Memory B cell (primary cell): ENCODE data around the gene PARP3.

Experiments used
- ATAC-seq: fragments of 150-1000 bp; cut with Tn5 transposase; 2 replicates; pipeline ENCODE4 v1.10.0; 2021; ENCODE audit warnings: low read depth, mild to moderate bottlenecking, moderate library complexity
- DNase-seq, 2 donors: peaks; one replicate each; pipeline ENCODE4 v3.0.0; 2022; ENCODE audit warnings: low spot score in 2 of 2
- H3K27ac Mint-ChIP-seq: one replicate; pipeline ENCODE4 v1.8.0; 2022; ENCODE audit warnings: mild to moderate bottlenecking, moderate library complexity, mixed read lengths
- H3K27me3 Mint-ChIP-seq: one replicate; pipeline ENCODE4 v1.8.0; 2022; ENCODE audit warnings: mixed read lengths
- H3K36me3 Mint-ChIP-seq: one replicate; pipeline ENCODE4 v1.8.0; 2022; ENCODE audit warnings: mild to moderate bottlenecking, mixed read lengths
- H3K4me1 Mint-ChIP-seq: one replicate; pipeline ENCODE4 v1.8.0; 2022; ENCODE audit warnings: mixed read lengths
- H3K4me3 Mint-ChIP-seq: one replicate; pipeline ENCODE4 v1.8.0; 2022; ENCODE audit warnings: mild to moderate bottlenecking, moderate library complexity, mixed read lengths
- H3K9me3 Mint-ChIP-seq: one replicate; pipeline ENCODE4 v1.8.0; 2022; ENCODE audit warnings: mixed read lengths

PARP3 gene

DNA sequence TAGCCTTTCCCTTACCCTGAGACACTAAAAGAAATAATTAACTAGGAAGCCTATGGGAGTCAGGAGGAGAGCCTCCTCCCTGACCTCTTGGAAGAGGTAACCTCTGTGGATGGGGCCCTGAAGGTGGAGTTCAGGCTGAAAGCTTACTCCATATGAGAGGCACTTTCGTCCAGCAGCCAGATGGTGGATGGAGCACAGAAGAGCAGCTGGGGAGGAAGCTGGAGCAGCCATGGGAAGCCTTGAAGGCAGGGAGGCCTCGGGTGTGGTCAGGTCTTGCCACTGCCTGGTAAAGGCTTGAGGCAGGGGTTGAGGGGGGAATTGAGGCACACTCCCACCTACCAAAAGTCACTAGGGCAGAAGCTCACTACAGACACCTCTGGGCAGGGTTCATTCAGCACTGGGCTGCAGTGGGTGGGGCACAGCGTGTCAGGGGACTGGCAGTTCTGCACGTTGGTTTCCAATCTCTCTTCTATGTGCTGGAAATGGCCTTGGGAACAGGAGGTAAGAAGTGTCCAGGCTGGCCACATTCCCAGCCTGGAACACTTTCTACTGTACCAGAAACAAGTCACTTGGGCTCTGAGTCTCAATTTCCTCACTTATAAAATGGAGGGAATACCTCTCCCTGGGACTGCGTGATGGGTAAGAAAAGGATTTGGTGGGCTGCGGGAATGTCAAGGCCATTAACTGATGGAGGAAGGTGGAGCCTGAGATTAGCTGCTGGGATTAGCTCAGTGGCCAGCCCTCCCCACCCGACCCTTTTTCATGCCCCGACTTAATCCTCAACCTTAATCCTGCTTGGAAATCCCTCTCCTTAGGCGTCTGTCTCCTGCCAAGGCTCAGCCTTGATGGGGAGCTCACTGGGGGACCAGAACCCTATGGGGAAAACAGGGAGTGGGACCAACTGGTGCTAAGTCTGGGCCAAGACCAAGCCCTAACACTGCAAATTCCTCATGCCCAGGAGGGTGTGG is 19.7 kb downstream of the PARP3 start:
- DNase-seq (no peak), ATAC-seq (no peak)
- no peaks in the 10 kb centered on the region for H3K27me3 Mint-ChIP-seq
- H3K4me3 Mint-ChIP-seq: no peak overlapping the region
- H3K9me3 Mint-ChIP-seq: no peaks in the 10 kb centered on the region
- peaks cover 13% of the 10 kb centered on the region for H3K4me1 Mint-ChIP-seq
- peaks cover 6% of the 10 kb centered on the region for H3K36me3 Mint-ChIP-seq
- no peak overlapping the region for H3K27ac Mint-ChIP-seq

DNA sequence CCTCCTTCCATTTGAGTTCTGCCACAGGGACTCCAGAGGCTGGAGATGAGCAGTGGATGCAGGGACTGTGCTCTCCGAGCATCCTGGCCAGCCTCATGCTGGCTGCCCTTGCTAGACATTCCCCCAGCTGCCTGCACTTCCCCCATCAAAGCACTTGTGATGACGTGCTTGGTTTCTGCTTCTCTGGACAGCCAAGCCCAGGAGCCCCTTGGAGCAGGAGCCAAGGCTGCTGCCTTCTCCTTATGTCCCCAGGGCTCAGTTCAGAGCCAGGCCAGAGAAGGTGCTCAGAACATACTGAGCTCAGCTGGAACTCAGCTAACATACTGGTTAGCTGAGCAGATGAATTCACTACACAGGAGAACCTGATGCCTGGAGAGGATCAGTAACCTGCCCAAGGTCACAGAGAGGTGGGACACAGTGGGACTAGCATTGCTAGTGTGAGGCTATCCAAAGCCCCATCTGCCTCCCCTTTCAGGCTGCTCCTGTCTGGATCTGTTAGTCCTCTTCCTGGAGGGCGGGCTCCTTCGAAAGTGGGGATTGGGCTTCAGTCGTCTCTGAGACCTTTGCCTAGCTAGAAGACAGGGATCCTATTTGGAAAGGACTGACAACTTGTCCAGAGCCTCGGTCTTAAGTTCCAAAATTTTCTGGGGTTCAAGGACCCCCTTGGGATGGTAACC is 20.8 kb downstream of the PARP3 start:
- peaks cover 5% of the 10 kb centered on the region for H3K36me3 Mint-ChIP-seq
- DNase-seq (no peak), ATAC-seq (no peak)
- no peaks in the 10 kb centered on the region for H3K27me3 Mint-ChIP-seq
- H3K4me1 Mint-ChIP-seq: peaks cover 16% of the 10 kb centered on the region
- H3K9me3 Mint-ChIP-seq: no peaks in the 10 kb centered on the region
- no peak overlapping the region for H3K27ac Mint-ChIP-seq
- no peak overlapping the region for H3K4me3 Mint-ChIP-seq

DNA sequence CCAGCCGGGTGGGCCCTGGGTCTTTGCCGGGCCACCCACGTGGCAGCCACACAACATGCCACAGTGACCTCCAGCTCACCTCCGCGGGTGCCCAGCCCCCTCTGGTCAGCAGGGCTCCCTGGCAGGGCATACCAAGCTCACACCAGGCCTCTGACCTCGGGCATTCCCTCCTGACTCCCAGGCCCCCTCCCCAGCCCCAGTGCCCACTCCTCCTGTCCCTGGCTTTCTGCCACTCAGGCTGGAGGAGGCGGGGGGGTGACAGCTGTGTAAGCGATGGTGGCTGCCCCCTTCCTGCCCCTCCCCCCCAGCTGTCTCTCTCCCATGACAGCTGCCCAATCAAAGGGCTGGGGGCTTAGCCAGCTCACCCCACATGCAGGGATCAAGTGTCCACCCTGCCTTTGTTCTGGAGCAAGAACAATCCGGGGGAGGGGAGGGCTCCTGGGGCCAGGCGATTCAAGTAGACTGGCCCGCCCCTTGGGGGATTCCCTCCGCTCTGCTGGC is 21.8 kb downstream of the PARP3 start:
- no peak for DNase-seq
- no peaks in the 10 kb centered on the region for H3K9me3 Mint-ChIP-seq
- H3K4me3 Mint-ChIP-seq: no peak overlapping the region
- ATAC-seq: no peak
- H3K27me3 Mint-ChIP-seq: no peaks in the 10 kb centered on the region
- H3K4me1 Mint-ChIP-seq: peaks cover 20% of the 10 kb centered on the region
- no peak overlapping the region for H3K27ac Mint-ChIP-seq
- peaks cover 2% of the 10 kb centered on the region for H3K36me3 Mint-ChIP-seq

DNA sequence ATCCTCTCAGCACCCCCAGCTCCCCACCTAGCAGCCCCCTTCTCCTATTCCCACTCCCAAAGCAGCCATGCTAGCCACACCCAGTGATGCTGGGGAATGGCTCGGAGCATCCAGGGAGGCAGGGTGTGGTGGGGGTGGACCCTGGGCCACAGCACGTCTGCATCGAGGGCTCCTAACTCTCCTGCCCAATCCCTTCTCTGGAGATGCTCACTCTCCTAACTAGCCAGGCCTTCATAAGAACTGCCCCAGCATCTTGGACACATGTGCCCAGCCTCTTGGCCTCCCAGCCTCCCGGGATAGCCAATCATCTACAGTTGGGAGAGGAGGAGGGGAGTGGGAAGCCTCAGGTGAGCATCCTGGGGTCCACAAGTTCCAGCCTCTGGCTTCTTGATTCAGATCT is 22.4 kb downstream of the PARP3 start:
- Mint-ChIP-seq H3K27me3 (no peaks in the 10 kb centered on the region), H3K36me3 (no peaks in the 10 kb centered on the region), H3K4me3 (no peak overlapping the region), H3K27ac (no peak overlapping the region), H3K4me1 (peaks cover 22% of the 10 kb centered on the region), H3K9me3 (no peaks in the 10 kb centered on the region)
- ATAC-seq: no peak
- no peak for DNase-seq

DNA sequence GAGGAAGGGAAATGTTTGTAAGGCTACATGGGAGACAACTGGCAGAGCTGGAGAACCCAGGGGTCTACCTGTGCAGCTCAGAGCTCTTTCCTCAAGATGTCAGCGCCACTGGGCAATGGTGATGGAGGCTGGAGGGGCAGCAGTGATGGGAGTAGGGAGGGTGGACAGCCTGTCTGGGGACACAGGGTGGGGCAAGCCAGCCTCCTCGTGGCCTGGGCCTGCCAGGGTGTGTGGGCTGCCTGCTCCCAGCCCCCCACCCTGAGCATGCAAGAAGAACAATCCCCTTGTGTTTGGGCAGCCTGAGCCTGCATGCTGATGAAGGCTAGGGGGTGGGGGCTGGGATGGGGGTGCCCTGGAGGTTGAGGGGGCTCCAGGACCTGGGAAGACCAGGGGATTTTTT is 23.9 kb downstream of the PARP3 start:
- no peaks in the 10 kb centered on the region for H3K36me3 Mint-ChIP-seq
- DNase-seq (no peak), ATAC-seq (no peak)
- peak overlapping the region; percentile 50 for H3K27ac Mint-ChIP-seq
- H3K4me3 Mint-ChIP-seq: peak overlapping the region; percentile 86
- H3K9me3 Mint-ChIP-seq: no peaks in the 10 kb centered on the region
- peaks cover 22% of the 10 kb centered on the region for H3K4me1 Mint-ChIP-seq
- H3K27me3 Mint-ChIP-seq: no peaks in the 10 kb centered on the region

DNA sequence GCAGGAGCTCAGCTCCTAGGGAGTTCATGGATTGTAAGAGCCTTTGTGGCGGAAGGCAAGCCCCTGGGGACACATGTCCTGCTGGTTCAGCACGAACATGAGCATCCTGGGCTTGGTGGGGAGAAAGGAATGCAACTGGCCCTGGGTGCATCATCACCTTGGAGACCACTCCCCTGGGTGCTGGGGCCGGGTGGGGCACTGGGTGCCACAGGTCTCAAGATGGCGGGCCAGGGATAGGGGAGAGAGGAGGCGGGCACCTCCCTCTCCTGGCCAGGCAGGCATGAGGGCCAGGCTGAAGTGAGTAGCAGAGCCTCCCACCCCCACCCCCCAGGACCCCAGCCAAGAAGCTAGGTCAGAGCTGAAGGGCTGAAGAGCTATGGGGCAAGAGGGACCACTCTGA is 24.3 kb downstream of the PARP3 start:
- Mint-ChIP-seq H3K27ac (peak overlapping the region; percentile 50), H3K4me3 (peak overlapping the region; percentile 86), H3K9me3 (no peaks in the 10 kb centered on the region), H3K27me3 (no peaks in the 10 kb centered on the region), H3K36me3 (no peaks in the 10 kb centered on the region), H3K4me1 (peaks cover 22% of the 10 kb centered on the region)
- DNase-seq (no peak), ATAC-seq (no peak)

DNA sequence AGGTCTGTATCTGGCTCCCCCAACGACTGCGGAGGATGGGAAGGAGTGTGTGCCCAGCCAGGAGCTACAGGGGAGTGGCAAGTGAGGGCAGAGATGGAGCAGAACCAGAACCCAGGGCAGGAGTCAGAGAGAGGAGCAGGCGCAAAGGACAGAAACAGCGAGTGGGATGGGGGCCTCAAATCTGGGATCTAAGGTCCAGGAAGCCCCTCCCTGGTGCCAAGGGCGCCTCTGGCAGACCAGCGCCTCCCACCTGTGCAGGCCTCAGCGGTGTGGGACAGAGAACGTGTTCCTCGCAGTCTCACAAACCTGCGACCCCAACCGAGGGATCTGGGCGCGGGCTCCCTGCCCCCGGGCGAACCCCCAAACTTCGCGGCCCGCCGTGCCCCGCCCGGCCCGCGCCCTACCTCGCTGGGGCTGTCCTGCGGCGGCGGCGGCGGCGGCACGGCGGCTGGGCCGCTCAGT is 24.8 kb downstream of the PARP3 start:
- Mint-ChIP-seq H3K36me3 (no peaks in the 10 kb centered on the region), H3K4me3 (peak overlapping the region; percentile 86), H3K9me3 (no peaks in the 10 kb centered on the region), H3K27me3 (no peaks in the 10 kb centered on the region), H3K27ac (peak overlapping the region; percentile 50), H3K4me1 (peaks cover 22% of the 10 kb centered on the region)
- ATAC-seq (peak; percentile 79), DNase-seq (peak in 1 of 2 donors; percentile 44)

DNA sequence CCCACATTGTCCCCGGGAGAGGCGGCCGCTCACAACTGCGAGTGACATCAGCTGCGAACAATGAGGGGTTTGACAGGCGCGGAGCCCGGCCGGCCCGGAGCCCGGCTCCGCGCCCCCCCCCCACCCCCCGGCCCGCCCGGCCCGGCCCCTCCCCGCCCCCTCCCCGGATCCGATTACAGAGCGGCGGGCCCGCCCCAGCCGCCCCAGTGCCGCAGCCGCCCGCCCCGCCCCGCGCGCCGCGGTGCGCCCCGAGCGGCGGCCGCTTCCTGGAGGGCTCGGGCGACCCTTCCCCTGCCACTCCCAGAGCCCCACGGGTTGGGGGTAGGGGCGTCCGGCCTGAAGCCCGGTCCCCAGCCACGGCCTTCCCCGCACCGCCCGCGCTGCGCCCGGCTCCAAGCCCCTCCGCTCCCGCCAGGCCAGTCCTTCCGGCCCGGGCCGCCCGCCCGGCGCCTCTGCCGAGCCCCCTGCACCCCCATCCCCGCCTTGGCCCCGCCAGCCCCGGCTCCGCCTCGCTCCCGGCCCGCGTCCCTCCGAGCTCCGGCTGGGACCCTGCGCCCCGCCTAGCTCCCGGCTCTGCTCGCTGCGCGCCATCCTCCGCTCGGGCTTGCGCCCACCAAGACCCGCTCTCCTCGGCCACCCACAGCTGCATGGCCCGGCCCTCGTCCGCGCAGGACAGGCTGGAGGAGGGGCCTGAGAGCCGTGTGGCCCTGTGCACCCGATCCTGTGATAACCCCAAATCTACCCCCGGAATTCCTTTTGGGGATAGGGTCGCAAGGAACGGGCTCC is 25.4 kb downstream of the PARP3 start, which contains the start of gene PCBP4:
TSS of gene PCBP4 (minus strand) at position 71 of the 786 bp plus-strand sequence. CDS start 6,214 bp downstream, outside the sequence.
- no peaks in the 10 kb centered on the region for H3K9me3 Mint-ChIP-seq
- H3K4me3 Mint-ChIP-seq: peak within 1 kb of the TSS; percentile 96
- peak; percentile 77 for ATAC-seq
- DNase-seq: peak in 1 of 2 donors; percentile 38
- H3K27ac Mint-ChIP-seq: peak within 1 kb of the TSS; percentile 83
- H3K4me1 Mint-ChIP-seq: peaks cover 22% of the 10 kb centered on the region
- H3K36me3 Mint-ChIP-seq: no peaks in the 10 kb centered on the region
- H3K27me3 Mint-ChIP-seq: no peaks in the 10 kb centered on the region

DNA sequence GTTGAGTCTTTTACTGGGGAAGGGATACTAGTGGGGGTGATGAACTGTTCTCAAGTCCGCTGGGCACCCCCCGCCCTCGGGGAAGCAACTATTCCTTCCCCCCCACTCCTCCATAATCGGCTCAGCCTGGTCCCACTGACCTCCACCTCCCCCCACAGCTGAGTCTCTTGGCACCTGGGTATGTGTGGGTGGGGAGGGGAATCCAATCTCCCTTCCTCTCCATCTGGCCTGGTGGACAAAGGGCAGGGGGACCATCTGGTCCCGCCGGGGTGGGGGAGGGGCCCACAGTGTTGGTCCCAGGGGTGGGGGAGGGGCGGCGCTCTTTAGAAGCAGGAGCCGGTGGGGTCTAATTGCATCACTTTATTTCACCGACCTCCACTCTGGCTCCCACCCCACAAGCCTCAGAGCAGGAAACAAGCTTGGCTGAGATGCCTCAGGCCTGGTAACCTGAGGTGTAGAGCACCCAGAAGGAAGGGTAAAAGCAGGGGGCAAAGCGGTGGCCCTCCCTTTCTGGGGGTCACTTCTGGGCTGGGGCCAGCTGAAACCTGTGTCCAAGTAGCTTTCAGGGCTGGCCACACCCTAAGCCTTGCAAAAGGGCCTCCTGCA is 26.1 kb downstream of the PARP3 start:
- no peak for ATAC-seq
- no peaks in the 10 kb centered on the region for H3K9me3 Mint-ChIP-seq
- H3K36me3 Mint-ChIP-seq: no peaks in the 10 kb centered on the region
- no peak for DNase-seq
- peak overlapping the region; percentile 83 for H3K27ac Mint-ChIP-seq
- peaks cover 22% of the 10 kb centered on the region for H3K4me1 Mint-ChIP-seq
- H3K27me3 Mint-ChIP-seq: no peaks in the 10 kb centered on the region
- peak overlapping the region; percentile 96 for H3K4me3 Mint-ChIP-seq

DNA sequence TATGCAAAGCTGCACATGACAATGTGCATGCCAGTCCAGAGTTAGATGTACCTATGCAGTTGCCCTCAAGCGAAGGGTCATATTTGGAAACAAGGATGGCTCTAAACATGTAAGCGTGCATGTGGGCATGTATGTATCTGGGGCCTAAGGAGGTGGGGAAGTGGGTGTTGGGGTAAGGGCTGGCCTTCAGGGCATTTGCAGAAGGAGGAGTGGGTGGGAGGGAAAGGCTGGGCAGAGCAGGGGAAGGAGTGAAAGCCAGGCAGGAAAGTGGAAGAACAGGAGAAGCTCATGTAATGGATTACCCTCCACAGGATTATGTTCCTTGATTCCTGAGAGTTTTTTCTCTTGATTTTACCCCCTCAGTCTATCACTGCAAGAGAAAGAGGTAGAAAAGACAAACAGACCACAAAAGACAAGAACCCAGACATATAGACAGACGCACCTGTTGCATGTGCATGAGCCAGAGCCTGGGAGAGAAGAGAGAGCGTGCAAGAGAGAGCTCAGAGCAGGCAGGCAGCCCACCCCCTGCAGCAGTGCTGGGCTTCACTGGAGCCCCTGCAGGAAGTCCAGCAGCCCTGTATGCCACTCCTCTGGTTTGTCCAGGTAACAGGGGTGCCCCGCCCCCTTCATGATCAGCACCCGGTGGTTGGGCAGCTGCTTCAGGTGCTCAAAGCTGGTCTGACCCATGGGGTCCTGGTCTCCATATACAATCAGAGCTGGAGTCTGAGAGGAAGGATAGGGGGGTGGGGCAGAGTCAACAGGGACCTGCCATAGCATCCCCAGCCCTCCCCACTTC is 26.9 kb downstream of the PARP3 start:
- no peak for DNase-seq
- ATAC-seq: no peak
- H3K4me1 Mint-ChIP-seq: peaks cover 23% of the 10 kb centered on the region
- no peaks in the 10 kb centered on the region for H3K27me3 Mint-ChIP-seq
- H3K4me3 Mint-ChIP-seq: peak overlapping the region; percentile 32
- H3K27ac Mint-ChIP-seq: no peak overlapping the region
- H3K9me3 Mint-ChIP-seq: no peaks in the 10 kb centered on the region
- no peaks in the 10 kb centered on the region for H3K36me3 Mint-ChIP-seq

DNA sequence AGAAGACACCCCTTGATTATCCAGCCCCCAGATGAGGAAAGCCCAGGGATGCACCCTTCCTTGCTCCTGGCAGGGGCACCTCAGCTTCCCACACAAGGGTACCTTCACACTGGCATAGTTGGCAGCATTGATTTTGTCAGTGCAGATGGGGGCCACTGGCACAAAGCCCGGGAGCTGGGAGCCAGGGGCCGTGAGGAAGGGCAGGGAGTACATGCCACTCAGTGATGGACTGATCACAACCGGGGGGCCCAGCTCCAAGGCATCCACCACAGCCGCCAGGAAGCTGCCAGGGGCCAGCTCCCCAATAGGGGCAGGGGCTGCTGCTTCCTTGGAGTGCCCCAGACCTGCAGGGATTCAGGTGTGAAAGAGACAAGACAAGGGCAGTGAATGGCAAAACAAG is 27.7 kb downstream of the PARP3 start:
- no peaks in the 10 kb centered on the region for H3K9me3 Mint-ChIP-seq
- no peaks in the 10 kb centered on the region for H3K36me3 Mint-ChIP-seq
- no peak for DNase-seq
- no peak overlapping the region for H3K4me3 Mint-ChIP-seq
- no peaks in the 10 kb centered on the region for H3K27me3 Mint-ChIP-seq
- no peak for ATAC-seq
- no peak overlapping the region for H3K27ac Mint-ChIP-seq
- H3K4me1 Mint-ChIP-seq: peaks cover 27% of the 10 kb centered on the region

DNA sequence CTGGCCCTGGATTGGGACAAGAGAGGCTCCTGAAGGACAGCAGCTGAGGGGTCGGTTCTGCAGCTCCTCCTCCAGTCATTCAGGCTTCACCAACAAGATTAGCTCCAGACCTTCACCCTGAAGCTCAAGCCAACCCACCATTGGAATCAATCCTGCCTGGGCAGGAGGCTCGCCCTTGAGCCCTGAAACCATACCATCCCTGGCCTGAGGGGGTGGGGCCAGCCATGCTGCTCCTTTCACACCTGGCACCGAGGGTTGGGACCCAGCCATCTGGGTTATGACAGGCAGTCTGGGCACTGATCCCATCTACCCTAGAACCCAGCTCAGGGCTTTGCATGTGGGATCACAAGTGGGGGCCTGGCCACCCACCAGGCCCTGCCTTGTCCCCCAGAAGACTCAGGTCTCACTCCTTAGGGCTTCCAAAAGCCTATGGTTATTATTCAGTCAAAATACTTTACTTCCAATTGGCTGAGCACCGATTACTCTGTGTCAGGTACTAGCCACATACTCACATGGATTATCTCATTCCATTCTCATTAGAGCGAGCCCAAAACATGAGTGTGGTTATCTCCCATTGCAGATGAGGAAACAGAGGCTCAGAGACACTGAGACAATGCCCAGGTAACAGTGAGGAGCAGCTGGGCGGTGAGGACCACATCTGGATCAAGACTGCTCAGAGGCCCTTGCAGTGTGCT is 28.6 kb downstream of the PARP3 start:
- Mint-ChIP-seq H3K36me3 (no peaks in the 10 kb centered on the region), H3K4me3 (no peak overlapping the region), H3K4me1 (peaks cover 26% of the 10 kb centered on the region), H3K9me3 (no peaks in the 10 kb centered on the region), H3K27ac (no peak overlapping the region), H3K27me3 (no peaks in the 10 kb centered on the region)
- DNase-seq: no peak
- ATAC-seq: no peak
